ENCODE results near the gene PRSS56. TPM values are rescaled to one million over a fixed set of nuclear protein-coding genes. Genes with fewer than 3 reads are reported as not detected.
A peak's percentile ranks its signal among the peaks of the same experiment; 100 is the strongest.

Gene PRSS56
- total RNA-seq, 1 donor from 2014 or later, result not detected

- no peaks in the 10 kb centered on the region for H3K9me3 Mint-ChIP-seq (ENCODE audit: low read depth)
- H3K4me3 Mint-ChIP-seq (ENCODE audit: low read depth), result no peak overlapping the region
- H3K27me3 Mint-ChIP-seq, result peaks cover 37% of the 10 kb centered on the region
- no peaks in the 10 kb centered on the region for H3K36me3 Mint-ChIP-seq (ENCODE audit: insufficient read depth)
- H3K4me1 Mint-ChIP-seq (ENCODE audit: low read depth), result no peaks in the 10 kb centered on the region
- no peak for DNase-seq (ENCODE audit: low spot score, unreplicated experiment)
- no peak overlapping the region for H3K27ac Mint-ChIP-seq
- TF ChIP-seq CTCF (IDR thresholded peaks at IDR 0.05; ENCODE audit: unreplicated experiment), result no peak
Observed at GRCh38 chr2:232478571-232479340, 41.4 kb upstream of the PRSS56 start.

- DNase-seq (ENCODE audit: low spot score, unreplicated experiment), result no peak
- Mint-ChIP-seq H3K4me1 (ENCODE audit: low read depth) (no peaks in the 10 kb centered on the region), H3K4me3 (ENCODE audit: low read depth) (no peak overlapping the region), H3K27me3 (peaks cover 37% of the 10 kb centered on the region), H3K36me3 (ENCODE audit: insufficient read depth) (no peaks in the 10 kb centered on the region), H3K27ac (no peak overlapping the region), H3K9me3 (ENCODE audit: low read depth) (no peaks in the 10 kb centered on the region)
- TF ChIP-seq CTCF (IDR thresholded peaks at IDR 0.05; ENCODE audit: unreplicated experiment), result peak; percentile 18
Observed at GRCh38 chr2:232479341-232480200, 40.6 kb upstream of the PRSS56 start.

- Mint-ChIP-seq H3K4me3 (ENCODE audit: low read depth) (no peak overlapping the region), H3K4me1 (ENCODE audit: low read depth) (no peaks in the 10 kb centered on the region), H3K27me3 (peaks cover 41% of the 10 kb centered on the region), H3K27ac (no peak overlapping the region), H3K36me3 (ENCODE audit: insufficient read depth) (no peaks in the 10 kb centered on the region), H3K9me3 (ENCODE audit: low read depth) (no peaks in the 10 kb centered on the region)
- no peak for TF ChIP-seq CTCF (IDR thresholded peaks at IDR 0.05; ENCODE audit: unreplicated experiment)
- DNase-seq (ENCODE audit: low spot score, unreplicated experiment), result no peak
Observed at GRCh38 chr2:232480201-232481190, 39.7 kb upstream of the PRSS56 start.

GRCh38 chr2:232481322-232482140 is 38.7 kb upstream of the PRSS56 start:
- Mint-ChIP-seq H3K36me3 (ENCODE audit: insufficient read depth) (no peaks in the 10 kb centered on the region), H3K4me1 (ENCODE audit: low read depth) (no peaks in the 10 kb centered on the region), H3K27ac (no peak overlapping the region), H3K27me3 (peaks cover 40% of the 10 kb centered on the region), H3K4me3 (ENCODE audit: low read depth) (no peak overlapping the region), H3K9me3 (ENCODE audit: low read depth) (no peaks in the 10 kb centered on the region)
- TF ChIP-seq CTCF (IDR thresholded peaks at IDR 0.05; ENCODE audit: unreplicated experiment), result no peak
- no peak for DNase-seq (ENCODE audit: low spot score, unreplicated experiment)

Data from progenitor cell of endocrine pancreas (in vitro differentiated cells).